Activated CD4-positive, alpha-beta T cell treated with anti-CD3 and anti-CD28 coated beads, Interleukin-2, amount 10 ng/mL, durations not matched to agents 24 days and 14 days (primary cell): ENCODE measurements around the gene GFPT2. TPM values are rescaled to one million over a fixed set of nuclear protein-coding genes. Genes with fewer than 3 reads are reported as not detected.

Experiments
- DNase-seq: peaks from one replicate; pipeline ENCODE4 v3.0.0; 2022
- H3K27ac Mint-ChIP-seq: one replicate; pipeline ENCODE4 v1.8.0; 2022; ENCODE audit warnings: mild to moderate bottlenecking, mixed read lengths
- H3K27me3 Mint-ChIP-seq: one replicate; pipeline ENCODE4 v1.8.0; 2022; ENCODE audit warnings: mixed read lengths
- H3K36me3 Mint-ChIP-seq: one replicate; pipeline ENCODE4 v1.8.0; 2022; ENCODE audit warnings: low read depth, mild to moderate bottlenecking, mixed read lengths
- H3K4me1 Mint-ChIP-seq: one replicate; pipeline ENCODE4 v1.8.0; 2021; ENCODE audit warnings: mixed read lengths
- H3K4me3 Mint-ChIP-seq: one replicate; pipeline ENCODE4 v1.8.0; 2022; ENCODE audit warnings: mild to moderate bottlenecking, moderate library complexity, mixed read lengths
- H3K9me3 Mint-ChIP-seq: one replicate; pipeline ENCODE4 v1.8.0; 2021; ENCODE audit warnings: mixed read lengths
- intact Hi-C: fragments of 100-400 bp; cut with micrococcal nuclease; formaldehyde crosslinking; loops from one replicate; pipeline ENCODE4 v1.15.1; 2023
- total RNA-seq: library from RNA; stranded (reverse); gene quantifications from 2 replicates; pipeline ENCODE4 v1.2.3, GENCODE V29; 2022

GFPT2 gene
- total RNA-seq, 1 donor from 2014 or later, result 0.42 TPM

GRCh38 chr5:180370861-180371641 lies 17.9 kb upstream of the GFPT2 start:
- Mint-ChIP-seq H3K4me3 (no peak overlapping the region), H3K27me3 (no peaks in the 10 kb centered on the region), H3K4me1 (no peaks in the 10 kb centered on the region), H3K27ac (no peak overlapping the region), H3K36me3 (no peaks in the 10 kb centered on the region), H3K9me3 (no peaks in the 10 kb centered on the region)
- intact Hi-C loops, result no loop called here
- DNase-seq, result no peak

- peaks cover 2% of the 10 kb centered on the region for H3K27me3 Mint-ChIP-seq
- H3K9me3 Mint-ChIP-seq, result no peaks in the 10 kb centered on the region
- H3K4me3 Mint-ChIP-seq, result no peak overlapping the region
- H3K36me3 Mint-ChIP-seq, result no peaks in the 10 kb centered on the region
- no peak overlapping the region for H3K27ac Mint-ChIP-seq
- intact Hi-C loops, result no loop called here
- DNase-seq, result no peak
- H3K4me1 Mint-ChIP-seq, result no peaks in the 10 kb centered on the region
Measured at GRCh38 chr5:180367991-180368390, 14.9 kb upstream of the GFPT2 start.

- Mint-ChIP-seq H3K36me3 (no peaks in the 10 kb centered on the region), H3K4me3 (no peak overlapping the region), H3K4me1 (no peaks in the 10 kb centered on the region), H3K27me3 (peaks cover 2% of the 10 kb centered on the region), H3K27ac (no peak overlapping the region), H3K9me3 (no peaks in the 10 kb centered on the region)
- no peak for DNase-seq
- intact Hi-C loops, result no loop called here
Measured at GRCh38 chr5:180367300-180367699, 14.2 kb upstream of the GFPT2 start.

- Mint-ChIP-seq H3K27me3 (peaks cover 2% of the 10 kb centered on the region), H3K4me1 (no peaks in the 10 kb centered on the region), H3K4me3 (no peak overlapping the region), H3K27ac (no peak overlapping the region), H3K36me3 (no peaks in the 10 kb centered on the region), H3K9me3 (no peaks in the 10 kb centered on the region)
- intact Hi-C loops, result no loop called here
- DNase-seq, result no peak
Measured at GRCh38 chr5:180366326-180366725, 13.2 kb upstream of the GFPT2 start.

GRCh38 chr5:180365829-180366228 lies 12.7 kb upstream of the GFPT2 start:
- no peak overlapping the region for H3K4me3 Mint-ChIP-seq
- H3K9me3 Mint-ChIP-seq, result no peaks in the 10 kb centered on the region
- H3K27ac Mint-ChIP-seq, result no peak overlapping the region
- no peaks in the 10 kb centered on the region for H3K4me1 Mint-ChIP-seq
- no peak for DNase-seq
- intact Hi-C loops, result no loop called here
- peaks cover 2% of the 10 kb centered on the region for H3K27me3 Mint-ChIP-seq
- H3K36me3 Mint-ChIP-seq, result no peaks in the 10 kb centered on the region

- Mint-ChIP-seq H3K36me3 (no peaks in the 10 kb centered on the region), H3K27ac (no peak overlapping the region), H3K27me3 (peaks cover 2% of the 10 kb centered on the region), H3K9me3 (no peaks in the 10 kb centered on the region), H3K4me3 (no peak overlapping the region), H3K4me1 (no peaks in the 10 kb centered on the region)
- no peak for DNase-seq
- intact Hi-C loops, result no loop called here
Measured at GRCh38 chr5:180364306-180364856, 11.2 kb upstream of the GFPT2 start.

GRCh38 chr5:180360078-180360957 lies 7.2 kb upstream of the GFPT2 start:
- H3K9me3 Mint-ChIP-seq, result no peaks in the 10 kb centered on the region
- H3K36me3 Mint-ChIP-seq, result no peaks in the 10 kb centered on the region
- H3K27me3 Mint-ChIP-seq, result peaks cover 19% of the 10 kb centered on the region
- no peak for DNase-seq
- intact Hi-C loops, result no loop called here
- no peak overlapping the region for H3K4me3 Mint-ChIP-seq
- no peak overlapping the region for H3K27ac Mint-ChIP-seq
- H3K4me1 Mint-ChIP-seq, result no peaks in the 10 kb centered on the region

GRCh38 chr5:180358694-180359093 lies 5.6 kb upstream of the GFPT2 start:
- no peak for DNase-seq
- intact Hi-C loops, result loop anchor here (10.0 kb wide), 1 partner anchor 116 kb away; no protein-coding TSS in a partner anchor
- H3K9me3 Mint-ChIP-seq, result no peaks in the 10 kb centered on the region
- no peaks in the 10 kb centered on the region for H3K4me1 Mint-ChIP-seq
- H3K27ac Mint-ChIP-seq, result no peak overlapping the region
- H3K4me3 Mint-ChIP-seq, result no peak overlapping the region
- H3K36me3 Mint-ChIP-seq, result no peaks in the 10 kb centered on the region
- peaks cover 29% of the 10 kb centered on the region for H3K27me3 Mint-ChIP-seq

GRCh38 chr5:180358179-180358578 lies 5.0 kb upstream of the GFPT2 start:
- Mint-ChIP-seq H3K4me3 (no peak overlapping the region), H3K36me3 (no peaks in the 10 kb centered on the region), H3K27me3 (peaks cover 29% of the 10 kb centered on the region), H3K27ac (no peak overlapping the region), H3K4me1 (no peaks in the 10 kb centered on the region), H3K9me3 (no peaks in the 10 kb centered on the region)
- intact Hi-C loops, result loop anchor here (10.0 kb wide), 1 partner anchor 117 kb away; no protein-coding TSS in a partner anchor
- DNase-seq, result no peak

GRCh38 chr5:180354966-180355365 lies 1.8 kb upstream of the GFPT2 start:
- no peak for DNase-seq
- intact Hi-C loops, result loop anchor here (10.0 kb wide), 1 partner anchor 120 kb away; no protein-coding TSS in a partner anchor
- H3K27ac Mint-ChIP-seq, result no peak overlapping the region
- H3K4me3 Mint-ChIP-seq, result no peak overlapping the region
- H3K9me3 Mint-ChIP-seq, result no peaks in the 10 kb centered on the region
- H3K36me3 Mint-ChIP-seq, result no peaks in the 10 kb centered on the region
- H3K4me1 Mint-ChIP-seq, result no peaks in the 10 kb centered on the region
- peaks cover 48% of the 10 kb centered on the region for H3K27me3 Mint-ChIP-seq

GRCh38 chr5:180353980-180354452 lies 880 bp upstream of the GFPT2 start:
- H3K4me1 Mint-ChIP-seq, result no peaks in the 10 kb centered on the region
- H3K27me3 Mint-ChIP-seq, result peaks cover 53% of the 10 kb centered on the region
- H3K4me3 Mint-ChIP-seq, result peak overlapping the region; percentile 79
- intact Hi-C loops, result loop anchor here (1.0 to 10.0 kb wide), 2 partner anchors 62 to 121 kb away; partner anchors contain the start of gene MAPK9
- H3K9me3 Mint-ChIP-seq, result no peaks in the 10 kb centered on the region
- H3K36me3 Mint-ChIP-seq, result no peaks in the 10 kb centered on the region
- H3K27ac Mint-ChIP-seq, result no peak overlapping the region
- DNase-seq, result no peak

- intact Hi-C loops, result loop anchor here (1.0 to 10.0 kb wide), 2 partner anchors 60 to 122 kb away; partner anchors contain the start of gene MAPK9
- H3K27ac Mint-ChIP-seq, result no peak overlapping the region
- H3K27me3 Mint-ChIP-seq, result peaks cover 51% of the 10 kb centered on the region
- DNase-seq, result no peak
- H3K36me3 Mint-ChIP-seq, result no peaks in the 10 kb centered on the region
- peak overlapping the region; percentile 59 for H3K4me3 Mint-ChIP-seq
- H3K9me3 Mint-ChIP-seq, result no peaks in the 10 kb centered on the region
- H3K4me1 Mint-ChIP-seq, result no peaks in the 10 kb centered on the region
Measured at GRCh38 chr5:180352116-180353047, 754 bp downstream of the GFPT2 start.
